ENCODE results near the gene LGALS7. TPM values are rescaled to one million over a fixed set of nuclear protein-coding genes. Genes with fewer than 3 reads are reported as not detected.

Gene LGALS7
- total and polyA plus RNA-seq, 2 of the 13 experiments (the other 11 are each of a cell fraction or from before 2014, with no cell fraction given), result 0.73 TPM; not detected in 1

DNA sequence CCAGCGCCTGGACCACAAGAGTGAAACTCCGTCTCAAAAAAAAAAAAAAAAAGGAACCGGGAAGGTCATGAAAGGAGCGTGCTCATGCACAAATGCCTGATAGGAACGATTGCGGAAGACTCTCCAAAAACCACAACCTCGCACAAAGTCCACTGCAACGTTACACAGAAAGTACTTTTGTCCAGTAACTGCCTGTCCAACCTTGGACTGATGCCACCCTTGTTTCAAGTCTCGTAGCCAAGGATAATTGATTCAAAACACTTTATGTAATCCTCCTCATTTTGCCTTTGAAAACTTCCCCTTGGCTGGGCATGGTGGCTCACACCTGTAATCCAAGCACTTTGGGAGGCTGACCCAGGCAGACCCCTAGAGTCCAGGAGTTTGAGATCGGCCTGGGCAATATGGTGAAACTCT is 13.7 kb downstream of the LGALS7 start (continued):
- TF ChIP-seq, protein P1, sequence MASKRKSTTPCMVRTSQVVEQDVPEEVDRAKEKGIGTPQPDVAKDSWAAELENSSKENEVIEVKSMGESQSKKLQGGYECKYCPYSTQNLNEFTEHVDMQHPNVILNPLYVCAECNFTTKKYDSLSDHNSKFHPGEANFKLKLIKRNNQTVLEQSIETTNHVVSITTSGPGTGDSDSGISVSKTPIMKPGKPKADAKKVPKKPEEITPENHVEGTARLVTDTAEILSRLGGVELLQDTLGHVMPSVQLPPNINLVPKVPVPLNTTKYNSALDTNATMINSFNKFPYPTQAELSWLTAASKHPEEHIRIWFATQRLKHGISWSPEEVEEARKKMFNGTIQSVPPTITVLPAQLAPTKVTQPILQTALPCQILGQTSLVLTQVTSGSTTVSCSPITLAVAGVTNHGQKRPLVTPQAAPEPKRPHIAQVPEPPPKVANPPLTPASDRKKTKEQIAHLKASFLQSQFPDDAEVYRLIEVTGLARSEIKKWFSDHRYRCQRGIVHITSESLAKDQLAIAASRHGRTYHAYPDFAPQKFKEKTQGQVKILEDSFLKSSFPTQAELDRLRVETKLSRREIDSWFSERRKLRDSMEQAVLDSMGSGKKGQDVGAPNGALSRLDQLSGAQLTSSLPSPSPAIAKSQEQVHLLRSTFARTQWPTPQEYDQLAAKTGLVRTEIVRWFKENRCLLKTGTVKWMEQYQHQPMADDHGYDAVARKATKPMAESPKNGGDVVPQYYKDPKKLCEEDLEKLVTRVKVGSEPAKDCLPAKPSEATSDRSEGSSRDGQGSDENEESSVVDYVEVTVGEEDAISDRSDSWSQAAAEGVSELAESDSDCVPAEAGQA (IDR thresholded peaks at IDR 0.05; ENCODE audit: low read depth), result no peak
- TF ChIP-seq, protein P1 (CRISPR knock-in tag; IDR thresholded peaks at IDR 0.05; ENCODE audit: borderline replicate concordance), result no peak
- TF ChIP-seq, protein P2, sequence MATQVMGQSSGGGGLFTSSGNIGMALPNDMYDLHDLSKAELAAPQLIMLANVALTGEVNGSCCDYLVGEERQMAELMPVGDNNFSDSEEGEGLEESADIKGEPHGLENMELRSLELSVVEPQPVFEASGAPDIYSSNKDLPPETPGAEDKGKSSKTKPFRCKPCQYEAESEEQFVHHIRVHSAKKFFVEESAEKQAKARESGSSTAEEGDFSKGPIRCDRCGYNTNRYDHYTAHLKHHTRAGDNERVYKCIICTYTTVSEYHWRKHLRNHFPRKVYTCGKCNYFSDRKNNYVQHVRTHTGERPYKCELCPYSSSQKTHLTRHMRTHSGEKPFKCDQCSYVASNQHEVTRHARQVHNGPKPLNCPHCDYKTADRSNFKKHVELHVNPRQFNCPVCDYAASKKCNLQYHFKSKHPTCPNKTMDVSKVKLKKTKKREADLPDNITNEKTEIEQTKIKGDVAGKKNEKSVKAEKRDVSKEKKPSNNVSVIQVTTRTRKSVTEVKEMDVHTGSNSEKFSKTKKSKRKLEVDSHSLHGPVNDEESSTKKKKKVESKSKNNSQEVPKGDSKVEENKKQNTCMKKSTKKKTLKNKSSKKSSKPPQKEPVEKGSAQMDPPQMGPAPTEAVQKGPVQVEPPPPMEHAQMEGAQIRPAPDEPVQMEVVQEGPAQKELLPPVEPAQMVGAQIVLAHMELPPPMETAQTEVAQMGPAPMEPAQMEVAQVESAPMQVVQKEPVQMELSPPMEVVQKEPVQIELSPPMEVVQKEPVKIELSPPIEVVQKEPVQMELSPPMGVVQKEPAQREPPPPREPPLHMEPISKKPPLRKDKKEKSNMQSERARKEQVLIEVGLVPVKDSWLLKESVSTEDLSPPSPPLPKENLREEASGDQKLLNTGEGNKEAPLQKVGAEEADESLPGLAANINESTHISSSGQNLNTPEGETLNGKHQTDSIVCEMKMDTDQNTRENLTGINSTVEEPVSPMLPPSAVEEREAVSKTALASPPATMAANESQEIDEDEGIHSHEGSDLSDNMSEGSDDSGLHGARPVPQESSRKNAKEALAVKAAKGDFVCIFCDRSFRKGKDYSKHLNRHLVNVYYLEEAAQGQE (IDR thresholded peaks at IDR 0.05; ENCODE audit: borderline replicate concordance in 1 of 2, low read depth in 1 of 2, low read length in 2 of 2), result peak in 1 of 2 experiments; percentile 63; a peak in 1 of 4 replicates
- TF ChIP-seq, protein P3, sequence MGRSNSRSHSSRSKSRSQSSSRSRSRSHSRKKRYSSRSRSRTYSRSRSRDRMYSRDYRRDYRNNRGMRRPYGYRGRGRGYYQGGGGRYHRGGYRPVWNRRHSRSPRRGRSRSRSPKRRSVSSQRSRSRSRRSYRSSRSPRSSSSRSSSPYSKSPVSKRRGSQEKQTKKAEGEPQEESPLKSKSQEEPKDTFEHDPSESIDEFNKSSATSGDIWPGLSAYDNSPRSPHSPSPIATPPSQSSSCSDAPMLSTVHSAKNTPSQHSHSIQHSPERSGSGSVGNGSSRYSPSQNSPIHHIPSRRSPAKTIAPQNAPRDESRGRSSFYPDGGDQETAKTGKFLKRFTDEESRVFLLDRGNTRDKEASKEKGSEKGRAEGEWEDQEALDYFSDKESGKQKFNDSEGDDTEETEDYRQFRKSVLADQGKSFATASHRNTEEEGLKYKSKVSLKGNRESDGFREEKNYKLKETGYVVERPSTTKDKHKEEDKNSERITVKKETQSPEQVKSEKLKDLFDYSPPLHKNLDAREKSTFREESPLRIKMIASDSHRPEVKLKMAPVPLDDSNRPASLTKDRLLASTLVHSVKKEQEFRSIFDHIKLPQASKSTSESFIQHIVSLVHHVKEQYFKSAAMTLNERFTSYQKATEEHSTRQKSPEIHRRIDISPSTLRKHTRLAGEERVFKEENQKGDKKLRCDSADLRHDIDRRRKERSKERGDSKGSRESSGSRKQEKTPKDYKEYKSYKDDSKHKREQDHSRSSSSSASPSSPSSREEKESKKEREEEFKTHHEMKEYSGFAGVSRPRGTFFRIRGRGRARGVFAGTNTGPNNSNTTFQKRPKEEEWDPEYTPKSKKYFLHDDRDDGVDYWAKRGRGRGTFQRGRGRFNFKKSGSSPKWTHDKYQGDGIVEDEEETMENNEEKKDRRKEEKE (IDR thresholded peaks at IDR 0.05), result no peak
- TF ChIP-seq ZFAT (CRISPR knock-in tag; conservative IDR thresholded peaks at IDR 0.05) (0 out of 2 replicates have a peak, but pooled peaks have one; percentile 27), JUN (CRISPR knock-in tag; IDR thresholded peaks at IDR 0.05) (peak; percentile 59; the same call in 1 of the 2 replicates), ZIK1 (CRISPR knock-in tag; IDR thresholded peaks at IDR 0.05; ENCODE audit: borderline replicate concordance, low read depth) (no peak), SMC3 (IDR thresholded peaks at IDR 0.05; ENCODE audit: low read length) (no peak), HMG20A (CRISPR knock-in tag; IDR thresholded peaks at IDR 0.05; ENCODE audit: borderline replicate concordance) (peak; percentile 75; the same call in 1 of the 2 replicates), MEIS1 (CRISPR knock-in tag; IDR thresholded peaks at IDR 0.05; ENCODE audit: borderline replicate concordance) (peak; percentile 43; the same call in 1 of the 2 replicates), ZNF121 (CRISPR knock-in tag; IDR thresholded peaks at IDR 0.05) (peak; percentile 30; the same call in 1 of the 2 replicates)
- TF ChIP-seq, protein P4, sequence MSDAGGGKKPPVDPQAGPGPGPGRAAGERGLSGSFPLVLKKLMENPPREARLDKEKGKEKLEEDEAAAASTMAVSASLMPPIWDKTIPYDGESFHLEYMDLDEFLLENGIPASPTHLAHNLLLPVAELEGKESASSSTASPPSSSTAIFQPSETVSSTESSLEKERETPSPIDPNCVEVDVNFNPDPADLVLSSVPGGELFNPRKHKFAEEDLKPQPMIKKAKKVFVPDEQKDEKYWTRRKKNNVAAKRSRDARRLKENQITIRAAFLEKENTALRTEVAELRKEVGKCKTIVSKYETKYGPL (CRISPR knock-in tag; IDR thresholded peaks at IDR 0.05), result peak; percentile 85; the same call in 1 of the 2 replicates
- TF ChIP-seq, protein P5, sequence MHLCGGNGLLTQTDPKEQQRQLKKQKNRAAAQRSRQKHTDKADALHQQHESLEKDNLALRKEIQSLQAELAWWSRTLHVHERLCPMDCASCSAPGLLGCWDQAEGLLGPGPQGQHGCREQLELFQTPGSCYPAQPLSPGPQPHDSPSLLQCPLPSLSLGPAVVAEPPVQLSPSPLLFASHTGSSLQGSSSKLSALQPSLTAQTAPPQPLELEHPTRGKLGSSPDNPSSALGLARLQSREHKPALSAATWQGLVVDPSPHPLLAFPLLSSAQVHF (CRISPR knock-in tag; IDR thresholded peaks at IDR 0.05), result no peak

All from HepG2 (cell line).